OCI-M2 (cell line): ENCODE measurements around the gene ATP5F1A.
"Not testable (repeated sequence)": the region's sequence is repeated elsewhere in the genome, so short reads cannot be mapped to it uniquely, and the experiment has no call there.

ENCODE experiments used
- DNase-seq: peaks from one replicate; lab custom pipeline; 2025; ENCODE audit not compliant: unreplicated experiment; lab: John Stamatoyannopoulos, UW

Gene ATP5F1A

DNA sequence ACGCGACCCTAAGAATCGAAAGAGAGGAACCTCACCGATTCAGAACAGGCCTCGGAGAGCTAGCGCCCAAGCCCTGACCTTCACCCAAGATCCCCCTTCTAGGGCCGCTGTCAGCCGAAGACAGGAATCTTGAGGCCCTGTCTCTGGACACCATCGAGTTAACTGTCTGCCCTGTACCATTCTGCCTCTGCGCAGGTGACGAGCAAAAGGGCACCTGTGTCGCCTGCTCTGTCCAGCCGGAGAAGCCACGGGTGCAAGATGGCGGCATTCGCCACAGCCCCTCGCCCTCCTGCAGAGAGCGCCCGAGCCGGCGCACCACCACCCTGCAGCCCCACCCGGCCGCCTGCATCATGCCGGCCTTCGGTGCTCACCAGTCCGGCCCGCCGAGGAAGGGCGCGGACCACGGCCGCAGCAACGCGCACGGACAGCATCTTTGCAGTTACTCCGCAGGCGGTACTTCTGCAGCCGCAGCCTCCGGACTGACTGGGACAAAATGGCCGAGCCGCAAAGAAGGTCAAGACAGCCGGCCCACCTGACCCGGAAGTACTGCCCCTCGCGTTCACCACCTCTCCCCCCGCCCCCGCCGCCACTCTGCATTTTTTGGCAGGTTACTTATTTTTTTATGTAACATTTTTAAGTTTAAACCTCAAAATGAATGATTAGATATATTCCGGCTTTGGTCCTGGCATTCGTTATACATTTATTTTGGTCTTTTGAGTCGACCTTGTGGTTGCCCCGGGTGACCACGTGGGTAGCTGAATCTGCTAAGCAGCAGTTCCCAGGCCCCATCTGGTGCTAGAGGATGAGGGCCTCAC, at the start of gene ATP5F1A:
Gene ATP5F1A (minus strand): TSS at position 496 of the 815 bp plus-strand sequence. CDS start 65 bp downstream, at position 431.
- DNase-seq: peak; percentile 53

DNA sequence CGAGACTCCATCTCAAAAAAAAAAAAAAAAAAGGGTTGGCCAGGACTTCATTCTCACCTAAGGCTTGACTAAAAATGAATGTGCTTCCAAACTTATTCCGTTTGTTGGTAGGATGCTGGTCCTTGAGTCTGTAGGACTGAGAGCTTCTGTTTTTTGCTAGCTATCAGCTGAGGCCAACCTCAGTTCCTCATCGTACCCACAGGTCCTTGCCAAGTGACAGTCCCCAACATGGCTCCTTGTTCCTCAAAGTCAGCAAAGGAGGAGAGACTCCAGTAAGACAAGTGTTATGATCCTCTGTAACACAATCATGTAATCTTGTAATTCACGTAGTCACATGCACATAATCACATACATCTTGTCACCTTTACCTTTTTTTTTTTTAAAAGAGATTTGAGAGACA, 43.1 kb upstream of the ATP5F1A start:
- no peak for DNase-seq

DNA sequence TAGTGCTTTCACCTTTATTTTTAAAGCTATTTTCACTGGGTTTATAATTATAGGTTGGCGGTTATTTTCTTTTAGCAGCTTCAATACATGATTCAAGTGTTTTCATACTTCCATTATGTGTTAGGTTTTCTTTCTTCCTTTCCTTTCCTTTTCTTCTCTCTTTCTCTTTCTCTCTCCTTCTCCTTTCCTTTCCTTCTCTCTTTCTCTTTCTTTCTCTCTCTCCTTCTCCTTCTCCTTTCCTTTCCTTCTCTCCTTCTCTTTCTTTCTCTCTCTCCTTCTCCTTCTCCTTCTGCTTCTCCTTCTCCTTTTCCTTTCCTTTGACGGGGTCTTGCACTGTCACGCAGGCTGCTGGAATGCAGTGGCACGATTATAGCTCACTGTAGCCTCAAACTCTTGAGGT, 42.1 kb upstream of the ATP5F1A start:
- DNase-seq: no peak

DNA sequence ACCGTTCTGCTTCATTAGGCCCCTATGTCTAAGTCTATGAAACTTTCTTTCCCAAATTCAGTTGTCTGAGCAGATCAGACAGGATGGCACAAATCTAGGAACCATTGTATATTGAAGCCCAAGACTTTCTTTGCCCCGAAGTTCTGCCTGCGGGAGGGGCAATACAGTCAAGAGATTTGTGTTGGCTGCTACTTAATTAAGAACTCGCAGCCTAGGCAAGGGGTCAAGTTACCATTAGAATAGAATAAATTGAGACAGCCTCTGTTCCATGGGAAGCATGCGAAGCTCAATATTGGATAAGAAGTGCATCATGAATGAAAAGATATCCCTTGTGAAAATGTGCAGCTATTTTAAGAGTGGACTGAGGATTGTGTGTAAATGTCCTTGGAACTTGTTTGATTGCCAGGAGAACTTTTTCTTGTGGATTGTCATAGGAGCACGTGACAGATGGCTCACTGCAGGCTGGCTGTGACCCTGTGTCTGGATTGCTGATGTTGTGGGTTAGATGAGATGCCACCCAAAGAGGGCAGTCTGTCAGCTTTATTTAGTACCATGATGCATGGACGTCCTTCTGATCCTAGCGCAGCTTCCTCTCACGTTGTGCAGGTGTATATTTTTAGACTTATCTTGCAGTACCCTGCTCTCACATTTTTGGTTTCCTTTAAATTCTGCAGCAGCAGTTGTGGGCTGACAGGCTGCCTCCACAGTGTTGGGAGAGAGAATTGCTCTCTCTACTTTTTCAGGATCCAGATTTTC, 37.0 kb upstream of the ATP5F1A start:
- DNase-seq: no peak

DNA sequence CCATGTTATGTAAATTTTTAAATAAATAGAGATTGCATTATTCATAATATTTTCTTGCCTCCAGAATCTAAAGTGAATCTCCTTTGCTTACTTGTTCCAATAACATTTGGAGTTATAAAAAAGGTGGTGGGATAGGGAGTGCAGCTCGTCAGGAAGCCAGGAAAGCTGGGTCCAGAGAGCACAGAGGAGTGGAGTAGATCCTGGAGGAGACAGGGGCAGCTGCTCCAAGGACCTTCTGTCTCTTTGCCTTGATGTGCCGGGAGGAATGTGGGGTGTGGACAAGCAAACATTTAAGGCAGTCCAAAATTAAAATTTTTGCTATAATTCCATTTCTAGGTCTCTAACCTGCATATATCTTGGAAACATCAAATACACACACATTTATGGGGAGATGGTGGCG, 35.4 kb upstream of the ATP5F1A start:
- DNase-seq: no peak

DNA sequence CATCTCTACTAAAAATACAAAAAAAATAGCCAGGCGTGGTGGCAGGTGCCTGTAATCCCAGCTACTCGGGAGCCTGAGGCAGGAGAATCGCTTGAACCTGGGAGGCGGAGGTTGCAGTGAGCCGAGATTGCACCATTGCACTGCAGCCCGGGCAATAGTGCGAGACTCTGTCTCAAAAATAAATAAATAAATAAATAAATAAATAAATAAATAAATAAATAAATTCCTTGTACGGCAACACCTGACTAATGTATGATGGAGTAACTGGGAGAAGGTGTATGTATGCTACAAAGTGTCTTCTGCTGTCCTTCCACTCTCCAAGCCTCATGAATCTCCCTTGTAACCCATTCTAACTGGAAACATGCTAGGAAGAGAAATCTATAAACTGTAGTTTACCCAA, 32.5 kb upstream of the ATP5F1A start:
- not testable (repeated sequence) for DNase-seq

DNA sequence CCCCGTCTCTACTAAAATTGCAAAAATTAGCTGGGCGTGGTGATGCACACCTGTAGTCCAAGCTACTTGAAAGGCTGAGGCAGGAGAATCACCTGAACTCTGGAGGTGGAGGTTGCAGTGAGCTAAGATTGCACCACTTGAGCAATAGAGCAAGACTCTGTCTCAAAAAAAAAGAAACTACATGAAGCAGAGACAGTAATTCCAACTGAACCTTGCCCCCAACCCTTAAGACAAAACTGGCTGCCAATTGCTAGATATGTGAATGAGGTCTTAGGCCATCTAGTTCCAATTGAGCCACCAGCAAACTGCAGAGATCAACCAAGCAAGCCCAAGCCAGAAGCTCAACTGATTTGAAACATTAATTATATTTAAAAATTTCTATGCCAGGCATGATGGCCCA, 32.0 kb upstream of the ATP5F1A start:
- no peak for DNase-seq

DNA sequence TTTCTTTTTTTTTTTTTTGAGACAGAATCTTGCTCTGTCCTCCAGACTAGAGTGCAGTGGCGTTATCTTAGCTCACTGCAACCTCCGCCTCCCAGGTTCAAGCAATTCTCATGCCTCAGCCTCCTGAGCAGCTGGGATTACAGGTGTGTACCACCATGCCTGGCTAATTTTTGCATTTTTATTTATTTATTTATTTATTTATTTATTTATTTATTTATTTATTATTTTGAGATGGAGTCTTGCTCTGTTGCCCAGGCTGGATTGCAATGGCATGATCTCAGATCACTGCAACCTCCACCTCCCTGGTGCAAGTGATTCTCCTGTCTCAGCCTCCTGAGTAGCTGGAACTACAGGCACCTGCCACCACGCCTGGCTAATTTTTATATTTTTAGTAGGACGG, 28.5 kb upstream of the ATP5F1A start:
- not testable (repeated sequence) for DNase-seq

DNA sequence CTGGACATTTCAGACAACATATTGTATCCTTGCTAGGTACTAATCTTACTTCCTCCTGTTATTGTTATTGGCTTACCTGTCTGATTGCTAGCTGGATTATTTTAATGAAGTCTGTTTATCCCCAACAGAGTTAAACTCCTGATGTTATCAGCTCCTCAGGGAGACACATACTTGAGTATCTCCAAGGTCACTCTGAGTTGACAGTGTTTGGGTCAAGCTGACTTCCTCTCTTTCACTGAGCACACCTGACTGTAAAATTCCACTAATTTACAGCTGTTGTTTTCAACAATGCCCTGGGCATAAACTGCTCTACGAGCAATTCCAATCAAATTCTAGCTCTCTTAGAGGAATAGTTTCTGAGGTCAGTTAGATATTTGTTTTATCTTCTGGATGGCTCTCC, 15.7 kb upstream of the ATP5F1A start:
- no peak for DNase-seq

DNA sequence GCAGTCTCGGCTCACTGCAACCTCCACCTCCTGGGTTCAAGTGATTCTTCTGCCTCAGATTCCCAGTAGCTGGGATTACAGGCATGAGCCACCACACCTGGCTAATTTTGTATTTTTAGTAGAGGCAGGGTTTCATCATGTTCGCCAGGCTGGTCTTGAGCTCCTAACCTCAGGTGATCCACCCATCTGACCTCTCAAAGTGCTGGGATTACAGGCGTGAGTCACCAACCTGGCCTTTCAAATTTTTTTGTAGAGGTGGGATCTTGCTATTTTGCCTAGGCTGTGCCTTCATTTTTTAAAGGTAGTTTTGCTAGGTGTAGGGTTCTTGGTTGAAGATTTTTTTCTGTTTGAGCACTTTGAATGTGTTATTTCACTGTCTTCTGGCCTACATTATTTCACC, 12.3 kb upstream of the ATP5F1A start:
- no peak for DNase-seq

DNA sequence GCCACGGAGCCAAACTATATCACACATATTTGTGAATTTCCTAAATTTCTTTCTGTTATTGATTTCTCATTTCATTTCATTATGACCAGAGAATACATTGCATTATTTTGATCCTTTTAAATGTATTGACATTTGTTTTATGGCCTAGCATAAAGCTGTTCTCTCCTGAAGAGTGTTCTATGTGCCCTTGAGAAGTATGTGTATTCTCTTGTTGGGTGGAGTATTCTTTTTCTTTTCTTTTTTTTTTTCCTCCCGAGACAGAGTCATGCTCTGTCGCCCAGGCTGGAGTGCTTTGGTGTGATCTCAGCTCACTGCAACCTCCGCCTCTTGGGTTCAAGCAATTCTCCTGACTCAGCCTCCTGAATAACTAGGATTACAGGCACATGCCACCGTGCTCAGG, 11.3 kb upstream of the ATP5F1A start:
- DNase-seq: no peak

DNA sequence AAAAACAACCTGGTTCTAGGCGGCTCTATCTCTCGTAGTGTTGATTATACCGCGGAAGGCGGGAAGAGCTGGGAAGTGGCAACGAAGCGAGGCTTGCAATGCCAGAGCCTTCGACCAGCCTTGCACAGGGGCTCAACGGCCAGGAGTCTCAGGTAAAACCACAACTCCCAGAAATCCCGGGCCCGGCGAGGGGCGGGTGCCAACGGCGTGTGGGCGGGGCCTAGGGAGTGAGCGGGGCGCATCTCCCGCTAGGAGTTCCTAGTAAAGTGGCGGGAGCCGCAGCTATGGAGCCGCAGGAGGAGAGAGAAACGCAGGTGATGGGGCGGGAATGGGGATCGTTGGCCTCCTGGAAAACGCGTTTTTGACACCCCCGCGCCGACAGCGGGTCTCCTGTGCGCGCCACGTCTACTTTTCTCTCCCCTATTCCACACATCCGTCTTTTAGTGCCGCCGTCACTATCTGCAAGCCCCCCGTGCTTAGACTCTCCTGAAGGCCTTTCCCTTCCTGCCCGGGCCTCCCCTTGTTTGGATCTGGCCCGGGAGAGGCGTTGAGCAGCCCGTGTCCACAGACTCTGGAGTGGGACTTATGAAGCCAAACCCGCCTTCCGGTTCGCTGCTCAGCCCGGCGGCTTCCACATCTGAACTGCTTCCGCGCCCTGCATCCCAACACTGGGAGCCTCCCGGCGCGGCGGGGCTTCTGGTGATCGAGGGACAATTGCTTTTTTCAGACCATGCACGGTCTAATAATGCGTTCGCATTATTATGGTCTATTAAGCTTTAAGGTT, 6.2 kb upstream of the ATP5F1A start, which contains the start of gene HAUS1:
Gene HAUS1 (plus strand): TSS at position 258 of the 784 bp plus-strand sequence. CDS start 27 bp downstream, at position 285.
- peak; percentile 51 for DNase-seq

DNA sequence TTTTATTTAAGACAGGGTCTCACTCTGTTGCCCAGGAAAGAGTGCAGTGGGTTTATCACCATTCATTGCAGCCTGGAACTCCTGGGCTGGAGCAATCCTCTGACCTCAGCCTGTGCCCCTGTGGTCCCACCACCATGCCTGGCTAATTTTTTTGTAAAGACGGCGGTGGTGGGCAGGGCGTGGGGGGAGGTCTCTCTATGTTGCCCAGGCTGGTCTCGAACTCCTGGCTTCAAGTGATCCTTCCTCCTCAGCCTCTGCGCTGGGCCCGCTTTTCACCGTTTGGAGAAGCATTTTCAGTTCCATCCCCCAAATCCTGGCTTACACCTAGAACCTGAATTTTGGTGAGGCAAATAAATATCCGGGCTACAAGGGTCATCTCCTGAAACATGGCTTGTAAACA, 1.4 kb upstream of the ATP5F1A start:
- DNase-seq: no peak

DNA sequence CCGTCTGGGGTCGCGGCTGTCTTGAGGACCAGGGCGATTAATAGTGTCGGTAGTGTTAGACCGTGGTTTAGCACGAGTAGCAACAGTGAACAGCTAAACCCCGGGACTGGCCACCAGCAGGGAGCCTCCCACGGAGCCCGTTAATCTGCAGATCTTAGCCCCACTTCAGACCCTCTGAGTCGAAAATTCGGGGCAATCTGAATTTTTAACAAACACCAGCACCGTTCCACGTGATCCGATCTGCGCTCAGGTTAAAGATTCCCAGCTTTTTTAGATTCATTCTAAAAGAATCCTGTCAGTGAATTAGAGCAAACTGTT, 479 bp upstream of the ATP5F1A start:
- no peak for DNase-seq

DNA sequence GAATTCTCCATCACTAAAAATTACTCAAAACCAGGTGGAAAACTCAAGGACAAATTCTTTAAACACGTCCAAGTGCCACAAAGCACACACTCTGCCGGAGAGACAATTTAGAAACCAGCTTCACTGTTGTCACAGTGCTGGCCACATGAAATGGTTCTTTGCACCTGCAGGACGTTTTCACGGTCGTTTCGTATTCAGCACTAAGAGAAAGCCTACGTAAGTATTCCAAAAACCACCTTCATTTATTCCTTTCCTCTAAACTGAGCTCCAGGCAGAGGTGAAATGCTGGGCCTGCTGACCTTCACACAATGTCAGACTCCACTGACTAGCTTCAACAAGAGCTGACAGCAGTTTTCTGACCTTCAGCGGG, 680 bp downstream of the ATP5F1A start:
- DNase-seq: no peak

DNA sequence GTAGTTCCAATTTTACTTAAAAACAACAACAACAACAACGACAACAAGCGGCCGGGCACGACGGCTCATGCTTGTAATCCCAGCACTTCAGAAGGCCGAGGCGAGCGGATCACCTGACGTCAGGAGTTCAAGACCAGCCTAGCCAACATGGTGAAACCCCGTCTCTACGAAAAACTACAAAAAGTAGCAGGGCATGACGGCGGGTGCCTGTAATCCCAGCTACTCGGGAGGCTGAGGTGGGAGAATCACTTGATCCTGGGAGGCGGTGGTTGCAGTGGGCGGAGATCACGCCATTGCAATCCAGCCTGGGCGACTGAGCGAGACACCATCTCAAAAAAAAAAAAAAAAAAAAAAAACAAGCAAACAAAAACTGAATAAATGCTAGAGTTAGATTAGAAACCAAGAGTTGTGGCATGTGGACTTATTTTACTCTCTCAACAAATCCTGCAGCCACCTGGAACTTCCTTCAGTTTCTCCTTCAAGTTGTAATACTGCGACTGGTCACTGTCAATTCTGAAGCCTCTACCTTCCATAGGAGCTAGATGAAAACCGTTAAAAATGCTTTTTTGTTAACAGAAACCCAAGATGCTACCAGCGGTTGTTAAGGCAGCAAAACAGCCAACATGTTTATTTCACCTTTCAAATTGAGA, 1.3 kb downstream of the ATP5F1A start:
- DNase-seq: no peak

DNA sequence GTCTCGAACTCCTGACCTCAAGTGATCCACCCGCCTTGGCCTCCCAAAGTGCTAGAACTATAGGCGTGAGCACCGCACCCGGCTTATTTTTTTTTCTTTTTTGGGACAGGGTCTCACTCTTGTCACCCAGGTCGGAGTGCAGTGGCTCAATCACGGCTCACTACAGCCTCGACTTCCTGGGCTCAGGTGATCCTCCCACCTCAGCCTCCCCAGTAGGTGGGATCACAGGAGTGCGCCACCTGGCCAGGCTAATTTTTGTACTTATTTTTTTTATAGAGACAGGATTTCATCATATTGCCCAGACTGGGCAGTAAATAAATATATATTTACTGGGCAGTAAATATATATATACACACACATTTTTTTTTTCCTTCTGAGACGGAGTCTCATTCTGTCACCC, 2.6 kb downstream of the ATP5F1A start:
- no peak for DNase-seq

DNA sequence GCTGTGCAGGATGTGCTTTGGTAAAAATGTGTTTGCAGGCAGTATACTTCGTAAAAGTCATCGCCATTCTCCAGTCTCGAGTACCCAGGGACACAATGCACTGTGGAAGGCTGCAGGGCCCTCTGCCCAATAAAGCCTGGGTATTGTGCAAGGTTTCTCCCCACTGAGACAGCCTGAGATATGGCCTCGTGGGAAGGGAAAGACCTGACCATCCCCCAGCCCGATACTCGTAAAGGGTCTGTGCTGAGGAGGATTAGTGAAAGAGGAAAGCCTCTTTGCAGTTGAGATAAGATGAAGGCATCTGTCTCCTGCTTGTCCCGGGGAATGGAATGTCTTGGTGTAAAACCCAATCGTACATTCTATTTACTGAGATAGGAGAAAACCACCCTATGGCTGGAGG, 9.6 kb downstream of the ATP5F1A start:
- not testable (repeated sequence) for DNase-seq

DNA sequence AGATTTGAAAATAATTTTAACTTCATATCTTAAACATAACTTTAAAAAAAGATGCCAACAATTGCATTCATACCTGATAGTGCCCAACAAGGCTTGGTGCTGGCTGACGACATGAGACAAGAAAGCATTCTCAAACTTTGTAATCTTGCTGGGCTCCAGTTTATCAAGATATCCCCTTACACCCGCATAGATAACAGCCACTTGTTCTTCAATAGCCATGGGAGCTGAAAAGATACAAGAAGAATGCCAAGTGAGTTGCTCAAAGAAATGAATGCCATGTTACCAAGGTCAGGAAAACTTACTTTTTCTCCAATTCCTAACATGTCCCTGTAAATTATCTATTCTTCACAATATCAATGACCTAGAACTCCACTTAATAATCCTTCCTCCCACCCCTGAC, 13.7 kb downstream of the ATP5F1A start:
- no peak for DNase-seq

DNA sequence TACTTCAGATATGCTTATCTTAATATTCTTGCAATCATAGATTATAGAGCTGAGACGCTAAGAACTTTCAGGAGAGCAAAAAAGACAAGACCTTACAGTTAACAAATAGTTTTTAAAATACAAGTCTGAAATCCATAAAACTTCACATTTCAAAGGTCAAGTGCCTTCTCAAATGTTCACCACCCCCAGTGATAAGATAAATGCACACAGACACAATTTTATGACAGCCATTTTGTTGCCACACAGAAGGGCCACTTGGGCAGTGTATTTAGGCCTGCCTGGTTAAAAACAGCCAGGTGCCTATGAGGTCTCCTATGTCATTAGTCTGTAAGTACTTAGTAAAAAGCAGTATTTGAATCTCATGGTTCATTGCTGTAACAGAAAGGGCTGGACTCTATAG, 17.9 kb downstream of the ATP5F1A start:
- DNase-seq: no peak

DNA sequence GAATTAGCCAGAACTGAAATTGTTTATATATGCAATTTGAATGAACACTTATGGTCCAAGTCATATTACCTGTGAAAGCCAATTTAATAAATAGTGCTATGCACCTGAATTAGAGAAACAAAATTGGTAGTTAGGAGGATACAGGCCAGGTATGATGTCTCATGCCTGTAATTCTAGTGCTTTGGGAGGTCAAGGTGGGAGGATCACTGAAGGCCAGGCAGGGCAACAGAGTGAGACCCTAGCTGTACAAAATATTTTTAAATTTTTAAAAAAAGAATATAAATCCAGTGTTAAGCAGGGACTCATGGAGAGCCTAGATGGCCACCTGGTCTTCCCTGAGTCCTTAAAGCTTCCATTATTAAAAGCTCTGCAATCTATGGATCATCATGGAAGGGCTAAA, 18.8 kb downstream of the ATP5F1A start:
- no peak for DNase-seq
